Measurements from ENCODE around the gene ZC3H12C. TPM values are rescaled to one million over a fixed set of nuclear protein-coding genes. Genes with fewer than 3 reads are reported as not detected.
"Not testable (repeated sequence)": the region's sequence is repeated elsewhere in the genome, so short reads cannot be mapped to it uniquely, and the experiment has no call there.

Gene ZC3H12C
- total RNA-seq, 1 donor from 2014 or later: 5.0 TPM

- no peak for TF ChIP-seq CTCF (conservative IDR thresholded peaks at IDR 0.05; ENCODE audit: low read depth, low read length)
- DNase-seq (ENCODE audit: low read depth): no peak
- H3K4me3 ChIP-seq (ENCODE audit: low read depth, low read length): no peak overlapping the region
Observed at GRCh38 chr11:110199184-110199981, 106.2 kb downstream of the ZC3H12C start.

- H3K4me3 ChIP-seq (ENCODE audit: low read depth, low read length): no peak overlapping the region
- DNase-seq (ENCODE audit: low read depth): peak; percentile 70
Observed at GRCh38 chr11:110200241-110200640, 107.0 kb downstream of the ZC3H12C start.

GRCh38 chr11:110200836-110201235 is 107.6 kb downstream of the ZC3H12C start:
- DNase-seq (ENCODE audit: low read depth): no peak
- no peak overlapping the region for H3K4me3 ChIP-seq (ENCODE audit: low read depth, low read length)
- no peak for TF ChIP-seq CTCF (conservative IDR thresholded peaks at IDR 0.05; ENCODE audit: low read depth, low read length)

More at GRCh38 chr11:110200241-110200640, 107.0 kb downstream of the ZC3H12C start:
- TF ChIP-seq CTCF (conservative IDR thresholded peaks at IDR 0.05; ENCODE audit: low read depth, low read length): no peak

- no peak for TF ChIP-seq CTCF (conservative IDR thresholded peaks at IDR 0.05; ENCODE audit: low read depth, low read length)
- H3K4me3 ChIP-seq (ENCODE audit: low read depth, low read length): no peak overlapping the region
- DNase-seq (ENCODE audit: low read depth): no peak
Observed at GRCh38 chr11:110207123-110207522, 113.9 kb downstream of the ZC3H12C start.

GRCh38 chr11:110208678-110209312 is 115.6 kb downstream of the ZC3H12C start:
- not testable (repeated sequence) for DNase-seq (ENCODE audit: low read depth)
- H3K4me3 ChIP-seq (ENCODE audit: low read depth, low read length): peak overlapping the region; percentile 42

- H3K4me3 ChIP-seq (ENCODE audit: low read depth, low read length): peak overlapping the region; percentile 42
- not testable (repeated sequence) for DNase-seq (ENCODE audit: low read depth)
Observed at GRCh38 chr11:110209313-110209694, 116.1 kb downstream of the ZC3H12C start.

- no peak overlapping the region for H3K4me3 ChIP-seq (ENCODE audit: low read depth, low read length)
- no peak for DNase-seq (ENCODE audit: low read depth)
- TF ChIP-seq CTCF (conservative IDR thresholded peaks at IDR 0.05; ENCODE audit: low read depth, low read length): no peak
Observed at GRCh38 chr11:110217223-110217877, 124.2 kb downstream of the ZC3H12C start.

Measured in epithelial cell of proximal tubule (primary cell).